Liver (tissue), 9 donors: Measurements from ENCODE around the gene PRRX1. TPM values are rescaled to one million over a fixed set of nuclear protein-coding genes. Genes with fewer than 3 reads are reported as not detected.

Experiments
- DNase-seq: peaks from one replicate; pipeline ENCODE4 v3.0.0-alpha.2; 2017; ENCODE audit warnings: low spot score
- H3K27ac ChIP-seq, 2 donors: one replicate each; pipeline ENCODE4 v1.7.0; 2013; ENCODE audit warnings: inconsistent platforms in 2 of 2, low read length in 2 of 2, control low read depth in 1 of 2, low read depth in 1 of 2, mild to moderate bottlenecking in 1 of 2
- H3K27me3 ChIP-seq, 4 donors: one replicate each; pipeline versions ENCODE4 v1.6.1 to v1.7.0; 2013; ENCODE audit warnings: low read length in 3 of 4, inconsistent platforms in 1 of 4, mild to moderate bottlenecking in 1 of 4, moderate library complexity in 1 of 4; ENCODE audit not compliant: control insufficient read depth in 4 of 4, insufficient read depth in 4 of 4
- H3K36me3 ChIP-seq, 4 donors: one replicate each; pipeline versions ENCODE4 v1.6.1 to v1.7.0; 2013; ENCODE audit warnings: low read length in 3 of 4, mild to moderate bottlenecking in 3 of 4, low read depth in 1 of 4, moderate library complexity in 1 of 4; ENCODE audit not compliant: control insufficient read depth in 4 of 4, insufficient read depth in 3 of 4
- H3K4me1 ChIP-seq, 4 donors: one replicate each; pipeline versions ENCODE4 v1.6.1 to v1.7.0; 2013; ENCODE audit warnings: low read length in 3 of 4, mild to moderate bottlenecking in 3 of 4, moderate library complexity in 1 of 4; ENCODE audit not compliant: control insufficient read depth in 4 of 4, insufficient read depth in 4 of 4
- H3K4me3 ChIP-seq, 3 donors: one replicate each; pipeline versions ENCODE4 v1.6.1 to v1.7.0; 2013; ENCODE audit warnings: low read length in 3 of 3, control low read depth in 1 of 3, low read depth in 1 of 3, mild to moderate bottlenecking in 1 of 3
- H3K9ac ChIP-seq, 2 donors: one replicate each; pipeline ENCODE4 v1.7.0; 2013; ENCODE audit warnings: low read length in 2 of 2, mild to moderate bottlenecking in 2 of 2, moderate library complexity in 2 of 2, control low read depth in 1 of 2, low read depth in 1 of 2
- H3K9me3 ChIP-seq, 4 donors: one replicate each; pipeline versions ENCODE4 v1.6.1 to v1.7.0; 2013; ENCODE audit warnings: low read length in 3 of 4; ENCODE audit not compliant: control insufficient read depth in 4 of 4
- EGR1 ChIP-seq, 2 donors: IDR thresholded peaks; 2 replicates each; pipeline ENCODE4 v1.6.1; 2016 to 2018; ENCODE audit warnings: antibody characterized with exemption in 2 of 2, low read depth in 2 of 2
- FOXA1 ChIP-seq: IDR thresholded peaks from 2 replicates; pipeline ENCODE4 v1.6.1; 2016; ENCODE audit warnings: antibody characterized with exemption
- FOXA2 ChIP-seq: IDR thresholded peaks from 2 replicates; pipeline ENCODE4 v1.6.1; 2016; ENCODE audit warnings: antibody characterized with exemption
- GABPA ChIP-seq, 2 donors: IDR thresholded peaks in 1 of 2; conservative IDR thresholded peaks in 1 of 2; 2 replicates each; pipeline ENCODE4 v1.6.1; 2016; ENCODE audit warnings: antibody characterized with exemption in 2 of 2, mild to moderate bottlenecking in 1 of 2, moderate library complexity in 1 of 2
- HNF4A ChIP-seq, 2 donors: conservative IDR thresholded peaks; 2 replicates each; pipeline ENCODE4 v1.6.1; 2016; ENCODE audit warnings: antibody characterized with exemption in 2 of 2, mild to moderate bottlenecking in 2 of 2
- HNF4G ChIP-seq: IDR thresholded peaks from 2 replicates; pipeline ENCODE4 v1.6.1; 2016; ENCODE audit warnings: antibody characterized with exemption
- JUND ChIP-seq, 2 donors: IDR thresholded peaks; 2 replicates each; pipeline ENCODE4 v1.6.1; 2016; ENCODE audit warnings: antibody characterized with exemption in 2 of 2
- NR2F2 ChIP-seq: IDR thresholded peaks from 2 replicates; pipeline ENCODE4 v1.6.1; 2016; ENCODE audit warnings: antibody characterized with exemption
- RAD21 ChIP-seq, 2 donors: IDR thresholded peaks; 2 replicates each; pipeline ENCODE4 v1.6.1; 2016; ENCODE audit warnings: antibody characterized with exemption in 2 of 2, mild to moderate bottlenecking in 2 of 2
- RXRA ChIP-seq, 2 donors: IDR thresholded peaks; 2 replicates each; pipeline ENCODE4 v1.6.1; 2017 to 2018; ENCODE audit warnings: antibody characterized with exemption in 2 of 2, mild to moderate bottlenecking in 1 of 2
- SP1 ChIP-seq: IDR thresholded peaks from 2 replicates; pipeline ENCODE4 v1.6.1; 2018; ENCODE audit warnings: antibody characterized with exemption, mild to moderate bottlenecking
- TAF1 ChIP-seq: conservative IDR thresholded peaks from 2 replicates; pipeline ENCODE4 v1.6.1; 2016; ENCODE audit warnings: antibody characterized with exemption, mild to moderate bottlenecking
- YY1 ChIP-seq: IDR thresholded peaks from 2 replicates; pipeline ENCODE4 v1.6.1; 2016; ENCODE audit warnings: antibody characterized with exemption, mild to moderate bottlenecking
- WGBS: extraction: QIAGEN DNeasy Blood & Tissue Kit; methylation state at CpG from one replicate; pipeline ENCODE4 v1.1.7; 2013; 5-methylcytosine and 5-hydroxymethylcytosine counted together
- polyA plus RNA-seq, 2 donors: library from polyadenylated mRNA; stranded (reverse) in 1 of 2; unstranded in 1 of 2; fragments of 200-250 nt in 1 of 2; fragments of >200 nt in 1 of 2; fragmentation: Nextera tagmentation in 1 of 2; extraction: Ambion mirVana in 1 of 2; gene quantifications; one replicate each; pipeline versions ENCODE4 v1.2.1 to v1.2.3, GENCODE V29; 2013 to 2015
- total RNA-seq, 2 donors: library from RNA; depleted of rRNA; stranded (reverse); fragments of >200 nt; gene quantifications; one replicate each; pipeline ENCODE4 v1.2.3, GENCODE V29; 2014
- TF ChIP-seq, protein P1 (sequence below): IDR thresholded peaks from 2 replicates; pipeline ENCODE4 v1.6.1; 2016; ENCODE audit warnings: antibody characterized with exemption
- TF ChIP-seq, protein P2 (sequence below): IDR thresholded peaks from 2 replicates; pipeline ENCODE4 v1.6.1; 2016; ENCODE audit warnings: antibody characterized with exemption, mild to moderate bottlenecking
- TF ChIP-seq, protein P3 (sequence below): IDR thresholded peaks from 2 replicates; pipeline ENCODE4 v1.6.1; 2016; ENCODE audit warnings: antibody characterized with exemption
- TF ChIP-seq, protein P4 (sequence below): IDR thresholded peaks from 2 replicates; pipeline ENCODE4 v1.6.1; 2016; ENCODE audit warnings: antibody characterized with exemption
- TF ChIP-seq, protein P5 (sequence below): fragments of 150-350 bp; IDR thresholded peaks from 2 replicates; pipeline ENCODE4 v1.5.1; 2017; ENCODE audit warnings: improper control_type of control experiment, low read depth, low read length; ENCODE audit not compliant: missing input control
- donor health status: healthy.
- donor health status: healthy.
- donor health status: healthy.
- donor health status: healthy.
- donor health status: healthy.

Gene PRRX1
- total and polyA plus RNA-seq, 4 donors = under 0.01 to 0.37 (median 0.25) TPM; not detected in 1

DNA sequence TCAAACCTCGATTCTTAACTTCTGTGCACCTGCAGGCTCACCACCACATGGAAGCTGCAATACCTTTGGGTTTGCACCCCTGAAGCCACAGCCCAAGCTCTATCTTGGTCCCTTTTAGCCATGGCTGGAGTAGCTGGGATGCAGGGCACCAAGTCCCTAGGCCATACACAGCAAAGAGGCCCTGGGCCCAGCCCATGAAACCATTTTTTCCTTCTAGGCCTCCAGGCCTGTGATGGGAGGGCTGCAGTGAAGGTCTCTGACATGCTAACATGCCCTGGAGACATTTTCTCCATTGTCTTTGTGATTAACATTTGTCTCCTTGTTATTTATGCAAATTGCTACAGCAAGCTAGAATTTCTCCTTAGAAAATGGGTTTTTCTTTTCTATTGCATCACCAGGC is 79.2 kb downstream of the PRRX1 start:
- no peak overlapping the region for H3K4me3 ChIP-seq
- no peak overlapping the region for H3K9ac ChIP-seq
- no peaks in the 10 kb centered on the region for H3K9me3 ChIP-seq
- H3K27me3 ChIP-seq = no peaks in the 10 kb centered on the region
- no peak for DNase-seq
- no peaks in the 10 kb centered on the region for H3K36me3 ChIP-seq
- H3K4me1 ChIP-seq = no peaks in the 10 kb centered on the region
- no peak overlapping the region for H3K27ac ChIP-seq
- TF ChIP-seq RAD21 (IDR thresholded peaks at IDR 0.05) = no peak
- TF ChIP-seq NR2F2 = no peak
- no peak for TF ChIP-seq GABPA (IDR thresholded peaks at IDR 0.05 in 1 of 2, conservative IDR thresholded peaks at IDR 0.05 in 1 of 2)
- TF ChIP-seq, protein P1, sequence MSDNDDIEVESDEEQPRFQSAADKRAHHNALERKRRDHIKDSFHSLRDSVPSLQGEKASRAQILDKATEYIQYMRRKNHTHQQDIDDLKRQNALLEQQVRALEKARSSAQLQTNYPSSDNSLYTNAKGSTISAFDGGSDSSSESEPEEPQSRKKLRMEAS = no peak
- TF ChIP-seq FOXA1 = no peak
- TF ChIP-seq, protein P2, sequence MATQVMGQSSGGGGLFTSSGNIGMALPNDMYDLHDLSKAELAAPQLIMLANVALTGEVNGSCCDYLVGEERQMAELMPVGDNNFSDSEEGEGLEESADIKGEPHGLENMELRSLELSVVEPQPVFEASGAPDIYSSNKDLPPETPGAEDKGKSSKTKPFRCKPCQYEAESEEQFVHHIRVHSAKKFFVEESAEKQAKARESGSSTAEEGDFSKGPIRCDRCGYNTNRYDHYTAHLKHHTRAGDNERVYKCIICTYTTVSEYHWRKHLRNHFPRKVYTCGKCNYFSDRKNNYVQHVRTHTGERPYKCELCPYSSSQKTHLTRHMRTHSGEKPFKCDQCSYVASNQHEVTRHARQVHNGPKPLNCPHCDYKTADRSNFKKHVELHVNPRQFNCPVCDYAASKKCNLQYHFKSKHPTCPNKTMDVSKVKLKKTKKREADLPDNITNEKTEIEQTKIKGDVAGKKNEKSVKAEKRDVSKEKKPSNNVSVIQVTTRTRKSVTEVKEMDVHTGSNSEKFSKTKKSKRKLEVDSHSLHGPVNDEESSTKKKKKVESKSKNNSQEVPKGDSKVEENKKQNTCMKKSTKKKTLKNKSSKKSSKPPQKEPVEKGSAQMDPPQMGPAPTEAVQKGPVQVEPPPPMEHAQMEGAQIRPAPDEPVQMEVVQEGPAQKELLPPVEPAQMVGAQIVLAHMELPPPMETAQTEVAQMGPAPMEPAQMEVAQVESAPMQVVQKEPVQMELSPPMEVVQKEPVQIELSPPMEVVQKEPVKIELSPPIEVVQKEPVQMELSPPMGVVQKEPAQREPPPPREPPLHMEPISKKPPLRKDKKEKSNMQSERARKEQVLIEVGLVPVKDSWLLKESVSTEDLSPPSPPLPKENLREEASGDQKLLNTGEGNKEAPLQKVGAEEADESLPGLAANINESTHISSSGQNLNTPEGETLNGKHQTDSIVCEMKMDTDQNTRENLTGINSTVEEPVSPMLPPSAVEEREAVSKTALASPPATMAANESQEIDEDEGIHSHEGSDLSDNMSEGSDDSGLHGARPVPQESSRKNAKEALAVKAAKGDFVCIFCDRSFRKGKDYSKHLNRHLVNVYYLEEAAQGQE = no peak
- TF ChIP-seq, protein P3, sequence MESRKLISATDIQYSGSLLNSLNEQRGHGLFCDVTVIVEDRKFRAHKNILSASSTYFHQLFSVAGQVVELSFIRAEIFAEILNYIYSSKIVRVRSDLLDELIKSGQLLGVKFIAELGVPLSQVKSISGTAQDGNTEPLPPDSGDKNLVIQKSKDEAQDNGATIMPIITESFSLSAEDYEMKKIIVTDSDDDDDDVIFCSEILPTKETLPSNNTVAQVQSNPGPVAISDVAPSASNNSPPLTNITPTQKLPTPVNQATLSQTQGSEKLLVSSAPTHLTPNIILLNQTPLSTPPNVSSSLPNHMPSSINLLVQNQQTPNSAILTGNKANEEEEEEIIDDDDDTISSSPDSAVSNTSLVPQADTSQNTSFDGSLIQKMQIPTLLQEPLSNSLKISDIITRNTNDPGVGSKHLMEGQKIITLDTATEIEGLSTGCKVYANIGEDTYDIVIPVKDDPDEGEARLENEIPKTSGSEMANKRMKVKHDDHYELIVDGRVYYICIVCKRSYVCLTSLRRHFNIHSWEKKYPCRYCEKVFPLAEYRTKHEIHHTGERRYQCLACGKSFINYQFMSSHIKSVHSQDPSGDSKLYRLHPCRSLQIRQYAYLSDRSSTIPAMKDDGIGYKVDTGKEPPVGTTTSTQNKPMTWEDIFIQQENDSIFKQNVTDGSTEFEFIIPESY = no peak
- TF ChIP-seq, protein P4, sequence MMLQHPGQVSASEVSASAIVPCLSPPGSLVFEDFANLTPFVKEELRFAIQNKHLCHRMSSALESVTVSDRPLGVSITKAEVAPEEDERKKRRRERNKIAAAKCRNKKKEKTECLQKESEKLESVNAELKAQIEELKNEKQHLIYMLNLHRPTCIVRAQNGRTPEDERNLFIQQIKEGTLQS = no peak
- TF ChIP-seq YY1 = no peak
- TF ChIP-seq TAF1 = no peak
- TF ChIP-seq JUND (IDR thresholded peaks at IDR 0.05) = no peak
- TF ChIP-seq, protein P5, sequence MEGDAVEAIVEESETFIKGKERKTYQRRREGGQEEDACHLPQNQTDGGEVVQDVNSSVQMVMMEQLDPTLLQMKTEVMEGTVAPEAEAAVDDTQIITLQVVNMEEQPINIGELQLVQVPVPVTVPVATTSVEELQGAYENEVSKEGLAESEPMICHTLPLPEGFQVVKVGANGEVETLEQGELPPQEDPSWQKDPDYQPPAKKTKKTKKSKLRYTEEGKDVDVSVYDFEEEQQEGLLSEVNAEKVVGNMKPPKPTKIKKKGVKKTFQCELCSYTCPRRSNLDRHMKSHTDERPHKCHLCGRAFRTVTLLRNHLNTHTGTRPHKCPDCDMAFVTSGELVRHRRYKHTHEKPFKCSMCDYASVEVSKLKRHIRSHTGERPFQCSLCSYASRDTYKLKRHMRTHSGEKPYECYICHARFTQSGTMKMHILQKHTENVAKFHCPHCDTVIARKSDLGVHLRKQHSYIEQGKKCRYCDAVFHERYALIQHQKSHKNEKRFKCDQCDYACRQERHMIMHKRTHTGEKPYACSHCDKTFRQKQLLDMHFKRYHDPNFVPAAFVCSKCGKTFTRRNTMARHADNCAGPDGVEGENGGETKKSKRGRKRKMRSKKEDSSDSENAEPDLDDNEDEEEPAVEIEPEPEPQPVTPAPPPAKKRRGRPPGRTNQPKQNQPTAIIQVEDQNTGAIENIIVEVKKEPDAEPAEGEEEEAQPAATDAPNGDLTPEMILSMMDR = no peak
- no peak for TF ChIP-seq FOXA2
- TF ChIP-seq HNF4G = no peak
- no peak for TF ChIP-seq RXRA (IDR thresholded peaks at IDR 0.05)
- TF ChIP-seq SP1 = no peak
- TF ChIP-seq HNF4A (conservative IDR thresholded peaks at IDR 0.05) = no peak
- no peak for TF ChIP-seq EGR1 (IDR thresholded peaks at IDR 0.05; ENCODE audit: low read depth in 2 of 2)
- WGBS = 94% methylated on average over 1 of the region's 1 CpG
